HepG2 (cell line): ENCODE data around the gene PTK7. TPM values are rescaled to one million over a fixed set of nuclear protein-coding genes. Genes with fewer than 3 reads are reported as not detected.

ENCODE experiments used
- CENPT ChIP-seq: sonication (generic); formaldehyde crosslinking; IDR thresholded peaks from 2 replicates; pipeline ENCODE4 v1.8.0; 2022; ENCODE audit warnings: low read depth, mild to moderate bottlenecking, moderate library complexity, missing genetic modification reagents
- CSRNP1 ChIP-seq: sonication (generic); formaldehyde crosslinking; IDR thresholded peaks from 2 replicates; pipeline ENCODE4 v1.8.1; 2023; ENCODE audit warnings: mild to moderate bottlenecking, missing genetic modification reagents
- CSRNP2 ChIP-seq: sonication (generic); formaldehyde crosslinking; conservative IDR thresholded peaks from 2 replicates; pipeline ENCODE4 v1.8.0; 2022; ENCODE audit warnings: low read depth, missing genetic modification reagents
- DMAP1 ChIP-seq: IDR thresholded peaks from 2 replicates; pipeline ENCODE4 v1.6.1; 2016
- EEA1 ChIP-seq: sonication (generic); formaldehyde crosslinking; IDR thresholded peaks from 2 replicates; pipeline ENCODE4 v1.5.1; 2020; ENCODE audit warnings: mild to moderate bottlenecking, missing genetic modification reagents, borderline replicate concordance
- EHMT2 ChIP-seq: fragments of 200-600 bp; sonication (generic); IDR thresholded peaks from 2 replicates; pipeline ENCODE4 v1.7.0; 2017; ENCODE audit warnings: antibody characterized with exemption, low read depth, low read length, borderline replicate concordance
- IRF9 ChIP-seq: sonication (generic); formaldehyde crosslinking; IDR thresholded peaks from 2 replicates; pipeline ENCODE4 v1.8.0; 2022; ENCODE audit warnings: missing genetic modification reagents, mild to moderate bottlenecking, borderline replicate concordance
- TRAFD1 ChIP-seq: sonication (generic); formaldehyde crosslinking; IDR thresholded peaks from 2 replicates; pipeline ENCODE4 v1.5.1; 2020; ENCODE audit warnings: missing genetic modification reagents, mild to moderate bottlenecking, borderline replicate concordance
- USF2 ChIP-seq, 2 experiments: sonication (generic) in 1 of 2; formaldehyde crosslinking in 1 of 2; IDR thresholded peaks; 2 replicates each; pipeline versions ENCODE4 v1.5.1 to v1.6.1; 2011 to 2020; ENCODE audit warnings: borderline replicate concordance in 1 of 2, low read depth in 1 of 2, low read length in 1 of 2, mild to moderate bottlenecking in 1 of 2, missing genetic modification reagents in 1 of 2, moderate library complexity in 1 of 2
- YEATS4 ChIP-seq: sonication (generic); formaldehyde crosslinking; IDR thresholded peaks from 2 replicates; pipeline ENCODE4 v1.4.0; 2020; ENCODE audit warnings: missing genetic modification reagents, borderline replicate concordance
- ZEB1 ChIP-seq: IDR thresholded peaks from 2 replicates; pipeline ENCODE4 v1.6.1; 2012; ENCODE audit warnings: mild to moderate bottlenecking, low read depth, inconsistent platforms; ENCODE audit not compliant: insufficient replicate concordance
- ZNF17 ChIP-seq: sonication (generic); formaldehyde crosslinking; IDR thresholded peaks from 2 replicates; pipeline ENCODE4 v1.5.0; 2020; ENCODE audit warnings: mild to moderate bottlenecking, missing genetic modification reagents
- ZNF225 ChIP-seq: sonication (generic); formaldehyde crosslinking; IDR thresholded peaks from 2 replicates; pipeline ENCODE4 v1.4.0; 2020; ENCODE audit warnings: mild to moderate bottlenecking, missing genetic modification reagents
- ZNF547 ChIP-seq: sonication (generic); formaldehyde crosslinking; IDR thresholded peaks from 2 replicates; pipeline ENCODE4 v1.5.1; 2020; ENCODE audit warnings: mild to moderate bottlenecking, missing genetic modification reagents
- ZNF607 ChIP-seq: sonication (generic); formaldehyde crosslinking; IDR thresholded peaks from 2 replicates; pipeline ENCODE4 v1.5.1; 2020; ENCODE audit warnings: missing genetic modification reagents, mild to moderate bottlenecking, borderline replicate concordance
- ZNF747 ChIP-seq: sonication (generic); formaldehyde crosslinking; IDR thresholded peaks from 2 replicates; pipeline ENCODE4 v1.8.1; 2023; ENCODE audit warnings: missing genetic modification reagents, mild to moderate bottlenecking, borderline replicate concordance
- ZNF784 ChIP-seq: sonication (generic); formaldehyde crosslinking; IDR thresholded peaks from 2 replicates; pipeline ENCODE4 v1.5.1; 2020; ENCODE audit warnings: missing genetic modification reagents, mild to moderate bottlenecking, borderline replicate concordance
- ZSCAN30 ChIP-seq: sonication (generic); formaldehyde crosslinking; IDR thresholded peaks from 2 replicates; pipeline ENCODE4 v1.5.0; 2020; ENCODE audit warnings: mild to moderate bottlenecking, missing genetic modification reagents
- polyA plus RNA-seq, 8 experiments: library from polyadenylated mRNA; depleted of rRNA in 3 of 8; stranded (reverse) in 7 of 8; unstranded in 1 of 8; fragments of >200 nt; fragmentation: Illumina TruSeq in 4 of 8; extraction: Trizol in 4 of 8; gene quantifications; 2 replicates each; pipeline versions ENCODE4 v1.2.1 to v1.2.3, GENCODE V29; 2011 to 2016; ENCODE audit warnings: low read depth in 4 of 8, missing spikeins in 1 of 8, mixed read lengths in 1 of 8; ENCODE audit not compliant: insufficient read depth in 1 of 8
- total RNA-seq, 5 experiments: library from RNA; depleted of rRNA; stranded (reverse); fragments of >200 nt; fragmentation: Illumina TruSeq; extraction: Trizol; gene quantifications; 2 replicates each; pipeline ENCODE4 v1.2.3, GENCODE V29; 2016; ENCODE audit warnings: low read depth in 1 of 5

PTK7 gene
- total and polyA plus RNA-seq, 2 of the 13 experiments (the other 11 are each of a cell fraction or from before 2014, with no cell fraction given): 98.5 to 99.8 TPM

GRCh38 chr6:43170931-43171706 lies 95.0 kb downstream of the PTK7 start, which contains the start of gene SRF (continued):
- TF ChIP-seq ZNF607 (CRISPR knock-in tag): no peak; the same call in 1 of the 2 replicates
- TF ChIP-seq CENPT (CRISPR knock-in tag): no peak
- TF ChIP-seq DMAP1 (CRISPR knock-in tag): peak; percentile 54; the same call in 1 of the 2 replicates
- no peak for TF ChIP-seq USF2 (IDR thresholded peaks at IDR 0.05; ENCODE audit: low read depth, low read length)
- TF ChIP-seq USF2 (CRISPR knock-in tag; IDR thresholded peaks at IDR 0.05; ENCODE audit: borderline replicate concordance): peak; percentile 97; the same call in 1 of the 2 replicates
- no peak for TF ChIP-seq ZNF17 (CRISPR knock-in tag)
- TF ChIP-seq CSRNP2 (CRISPR knock-in tag): no peak
- no peak; the same call in 1 of the 2 replicates for TF ChIP-seq EEA1 (CRISPR knock-in tag)
- TF ChIP-seq ZNF747: peak; percentile 11; the same call in 1 of the 2 replicates
- TF ChIP-seq ZSCAN30 (CRISPR knock-in tag): no peak
- no peak for TF ChIP-seq ZNF225 (CRISPR knock-in tag)
- no peak; the same call in 1 of the 2 replicates for TF ChIP-seq ZNF784 (CRISPR knock-in tag)
- peak; percentile 90 for TF ChIP-seq ZNF547 (CRISPR knock-in tag)
- TF ChIP-seq ZEB1: no peak
- TF ChIP-seq TRAFD1 (CRISPR knock-in tag): no peak
- TF ChIP-seq IRF9: no peak; the same call in 1 of the 2 replicates
- TF ChIP-seq YEATS4 (CRISPR knock-in tag): peak; percentile 91
- no peak for TF ChIP-seq EHMT2
- peak; percentile 48; the same call in 1 of the 2 replicates for TF ChIP-seq CSRNP1 (CRISPR knock-in tag)
